SK-N-MC (cell line): ENCODE results near the gene FAM200B.

ENCODE experiments used
- EZH2 ChIP-seq: fragments of 200-600 bp; sonication (generic); IDR thresholded peaks from one replicate; pipeline ENCODE4 v1.6.1; 2017; ENCODE audit warnings: antibody characterized with exemption
- FOXP2 ChIP-seq: optimal IDR thresholded peaks from 2 replicates; pipeline ENCODE3; 2011; ENCODE audit warnings: mild to moderate bottlenecking, moderate library complexity; ENCODE audit not compliant: insufficient read depth; ENCODE audit errors: extremely low read length, control extremely low read depth
- POLR2AphosphoS5 ChIP-seq: IDR thresholded peaks from 2 replicates; pipeline ENCODE4 v1.6.1; 2012; ENCODE audit warnings: mild to moderate bottlenecking, low read depth, low read length, borderline replicate concordance

DNA sequence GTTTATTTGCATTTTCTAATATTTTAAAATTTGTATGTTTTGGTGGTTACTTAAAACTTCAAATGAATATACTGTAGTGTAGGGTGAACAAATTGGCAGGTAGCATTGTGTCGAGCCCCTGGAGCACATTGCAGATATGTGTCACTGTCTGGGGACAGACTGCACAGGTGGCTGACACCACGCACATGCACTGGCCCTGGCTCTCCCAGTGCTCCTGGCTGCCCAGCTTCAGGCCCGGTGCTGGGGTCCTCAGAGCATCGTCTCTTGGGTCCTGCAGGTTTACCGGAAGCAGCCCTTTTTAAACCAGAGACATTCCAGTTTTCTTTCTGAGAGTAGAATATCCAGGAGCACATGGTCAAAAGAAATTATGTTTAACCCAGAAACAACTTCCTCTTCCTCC, 36.8 kb downstream of the FAM200B start:
- no peak for TF ChIP-seq POLR2AphosphoS5
- no peak for TF ChIP-seq EZH2
- TF ChIP-seq FOXP2 = no peak
